Esophagus squamous epithelium (tissue), 5 donors: Measurements from ENCODE around the gene CHRNB1. TPM values are rescaled to one million over a fixed set of nuclear protein-coding genes. Genes with fewer than 3 reads are reported as not detected.

Experiments
- DNase-seq: peaks from one replicate; lab custom pipeline; 2025; lab: John Stamatoyannopoulos, UW
- H3K27ac ChIP-seq, 4 donors: fragments of 200-600 bp; sonication (generic); one replicate each; pipeline ENCODE4 v1.5.1; 2016 to 2019; ENCODE audit warnings: mild to moderate bottlenecking in 1 of 4
- H3K27me3 ChIP-seq, 4 donors: fragments of 200-600 bp; sonication (generic); 1 replicate in 3 of 4; 2 replicates in 1 of 4; pipeline versions ENCODE4 v1.5.1 to v1.6.0; 2017 to 2021; ENCODE audit warnings: antibody characterized with exemption in 1 of 4
- H3K36me3 ChIP-seq, 3 donors: fragments of 200-600 bp; sonication (generic); one replicate each; pipeline ENCODE4 v1.5.1; 2016 to 2019
- H3K4me1 ChIP-seq, 3 donors: fragments of 200-600 bp; sonication (generic); one replicate each; pipeline ENCODE4 v1.5.1; 2017 to 2019
- H3K4me3 ChIP-seq, 4 donors: fragments of 200-600 bp; sonication (generic); 1 replicate in 3 of 4; 2 replicates in 1 of 4; pipeline ENCODE4 v1.5.1; 2016 to 2019; ENCODE audit warnings: mild to moderate bottlenecking in 2 of 4, moderate library complexity in 1 of 4
- H3K9me3 ChIP-seq, 3 donors: fragments of 200-600 bp; sonication (generic); one replicate each; pipeline ENCODE4 v1.5.1; 2016 to 2019
- CTCF ChIP-seq, 6 experiments: fragments of 450-650 bp in 4 of 6; fragments of 200-600 bp in 2 of 6; sonication (generic) in 2 of 6; IDR thresholded peaks; one replicate each; pipeline ENCODE4 v1.5.1; 2016 to 2019; ENCODE audit warnings: antibody characterized with exemption in 6 of 6, mild to moderate bottlenecking in 4 of 6, moderate library complexity in 4 of 6
- POLR2A ChIP-seq, 4 donors: fragments of 450-650 bp; IDR thresholded peaks; one replicate each; pipeline ENCODE4 v1.6.1; 2017; ENCODE audit warnings: antibody characterized with exemption in 4 of 4, mild to moderate bottlenecking in 4 of 4, moderate library complexity in 3 of 4
- WGBS, 2 donors: methylation state at CpG; one replicate each; pipeline ENCODE4 v1.1.5; 2018; 5-methylcytosine and 5-hydroxymethylcytosine counted together
- intact Hi-C: fragments of 100-400 bp; cut with DNase I; formaldehyde crosslinking; loops from one replicate; pipeline ENCODE4 v1.15.0; 2022
- total RNA-seq, 4 donors: library from RNA; depleted of rRNA; stranded (reverse); fragments of >200 nt; gene quantifications; one replicate each; pipeline ENCODE4 v1.1.0, GENCODE V29; 2016
- donor health status: DM: yes; HTN: yes; CAD: no.

The CHRNB1 gene
- total RNA-seq, 4 donors from 2014 or later: 2.4 to 7.2 (median 4.6) TPM

GRCh38 chr17:7440113-7440833 lies 4.6 kb upstream of the CHRNB1 start:
- Histone ChIP-seq H3K36me3 (no peaks in the 10 kb centered on the region), H3K27me3 (peaks cover 0 to 61% (median 5%) of the 10 kb centered on the region in 4 donors), H3K4me3 (peak overlapping the region; percentile 30 to 80 (median 60)), H3K27ac (peak overlapping the region in 3 of 4 donors; percentile 7 to 93 (median 39)), H3K9me3 (no peaks in the 10 kb centered on the region), H3K4me1 (peaks cover 57 to 82% (median 68%) of the 10 kb centered on the region in 3 donors)
- intact Hi-C loops: loop anchor here (5.0 kb wide), 1 partner anchor 37 kb away; the partner anchor contains the start of gene ZBTB4
- no peak for DNase-seq
- WGBS, 2 donors: 7 to 13% methylated on average over 3 to 13 of the region's 46 CpGs
- TF ChIP-seq CTCF (IDR thresholded peaks at IDR 0.05) (no peak), POLR2A (IDR thresholded peaks at IDR 0.05) (no peak)

GRCh38 chr17:7440834-7441195 lies 4.0 kb upstream of the CHRNB1 start:
- no peak for DNase-seq
- Histone ChIP-seq H3K9me3 (no peaks in the 10 kb centered on the region), H3K4me3 (peak overlapping the region in 2 of 4 donors; percentile 61 to 80), H3K27ac (no peak overlapping the region), H3K36me3 (no peaks in the 10 kb centered on the region), H3K4me1 (peaks cover 62 to 82% (median 69%) of the 10 kb centered on the region in 3 donors), H3K27me3 (peaks cover 0 to 61% (median 5%) of the 10 kb centered on the region in 4 donors)
- intact Hi-C loops: loop anchor here (5.0 kb wide), 1 partner anchor 36 kb away; the partner anchor contains the start of gene ZBTB4
- 3 to 22% methylated on average over 3 to 6 of the region's 12 CpGs for WGBS, 2 donors
- no peak for TF ChIP-seq CTCF (IDR thresholded peaks at IDR 0.05)
- TF ChIP-seq POLR2A (IDR thresholded peaks at IDR 0.05): no peak

- no peaks in the 10 kb centered on the region for H3K36me3 ChIP-seq
- no peak for DNase-seq
- 31 to 47% methylated on average over 5 to 7 of the region's 7 CpGs for WGBS, 2 donors
- H3K27me3 ChIP-seq: peaks cover 0 to 61% (median 6%) of the 10 kb centered on the region in 4 donors
- intact Hi-C loops: loop anchor here (5.0 kb wide), 1 partner anchor 36 kb away; the partner anchor contains the start of gene ZBTB4
- H3K27ac ChIP-seq: no peak overlapping the region
- no peak overlapping the region for H3K4me3 ChIP-seq
- peaks cover 60 to 82% (median 65%) of the 10 kb centered on the region in 3 donors for H3K4me1 ChIP-seq
- TF ChIP-seq POLR2A (IDR thresholded peaks at IDR 0.05) (no peak), CTCF (IDR thresholded peaks at IDR 0.05) (no peak)
- no peaks in the 10 kb centered on the region for H3K9me3 ChIP-seq
Observed at GRCh38 chr17:7441266-7441665, 3.6 kb upstream of the CHRNB1 start.

GRCh38 chr17:7442142-7442541 lies 2.7 kb upstream of the CHRNB1 start:
- no peak for TF ChIP-seq CTCF (IDR thresholded peaks at IDR 0.05)
- no peak for TF ChIP-seq POLR2A (IDR thresholded peaks at IDR 0.05)
- H3K36me3 ChIP-seq: no peaks in the 10 kb centered on the region
- no peak overlapping the region for H3K27ac ChIP-seq
- H3K27me3 ChIP-seq: peaks cover 0 to 67% (median 8%) of the 10 kb centered on the region in 4 donors
- H3K4me3 ChIP-seq: no peak overlapping the region
- 79 to 100% methylated on average over 2 of the region's 2 CpGs for WGBS, 2 donors
- H3K4me1 ChIP-seq: peaks cover 52 to 82% (median 62%) of the 10 kb centered on the region in 3 donors
- intact Hi-C loops: loop anchor here (5.0 kb wide), 1 partner anchor 35 kb away; the partner anchor contains the start of gene ZBTB4
- DNase-seq: no peak
- H3K9me3 ChIP-seq: no peaks in the 10 kb centered on the region
